Mucosa of descending colon (tissue), 3 donors: ENCODE measurements around the gene CCPG1. TPM values are rescaled to one million over a fixed set of nuclear protein-coding genes. Genes with fewer than 3 reads are reported as not detected.

Source experiments
- ATAC-seq: fragments of 200-7000 bp; cut with Tn5 transposase; one replicate; pipeline ENCODE4 v1.9.1; 2020; ENCODE audit warnings: mild to moderate bottlenecking, moderate library complexity
- DNase-seq, 3 donors: peaks; one replicate each; pipeline ENCODE4 v3.0.0-alpha.2; 2020
- H3K36me3 ChIP-seq: fragments of 200-600 bp; one replicate; pipeline ENCODE4 v1.8.0; 2021; ENCODE audit warnings: low read depth, mild to moderate bottlenecking
- H3K4me1 ChIP-seq: fragments of 200-600 bp; one replicate; pipeline ENCODE4 v1.8.0; 2021; ENCODE audit warnings: low read depth, mild to moderate bottlenecking
- H3K4me3 ChIP-seq: fragments of 200-600 bp; one replicate; pipeline ENCODE4 v1.8.0; 2021; ENCODE audit warnings: mild to moderate bottlenecking
- H3K9me3 ChIP-seq: fragments of 200-600 bp; one replicate; pipeline ENCODE4 v1.8.0; 2021; ENCODE audit warnings: mild to moderate bottlenecking
- intact Hi-C, 2 donors: fragments of 100-400 bp; cut with DNase I in 1 of 2; cut with micrococcal nuclease in 1 of 2; formaldehyde crosslinking; loops; one replicate each; pipeline versions ENCODE4 v1.11.0 to v1.11.1; 2022; cut with DNase I, micrococcal nuclease
- total RNA-seq, 3 donors: library from RNA; stranded (reverse); fragmentation: NEBNext Ultra II Directional in 2 of 3; extraction: Animal tissue kit (Norgen Biotek cat#: 25700) in 2 of 3; gene quantifications; one replicate each; pipeline versions ENCODE4 v1.2.1 to v1.2.4, GENCODE V29; 2021 to 2023
- TF ChIP-seq, protein P1 (sequence below): fragments of 200-600 bp; IDR thresholded peaks from one replicate; pipeline ENCODE4 v1.8.0; 2022; ENCODE audit warnings: antibody characterized with exemption, mild to moderate bottlenecking
- donor health status: DM: no; HTN: no; CAD: no; lungs with moderate emphysema.
- donor health status: DM: no; HTN: no; CAD: no.
- donor health status: DM: no; HTN: yes; CAD: no.

Gene CCPG1
- total RNA-seq, 3 donors from 2014 or later, result 45.5 to 60.2 (median 51.8) TPM

DNA sequence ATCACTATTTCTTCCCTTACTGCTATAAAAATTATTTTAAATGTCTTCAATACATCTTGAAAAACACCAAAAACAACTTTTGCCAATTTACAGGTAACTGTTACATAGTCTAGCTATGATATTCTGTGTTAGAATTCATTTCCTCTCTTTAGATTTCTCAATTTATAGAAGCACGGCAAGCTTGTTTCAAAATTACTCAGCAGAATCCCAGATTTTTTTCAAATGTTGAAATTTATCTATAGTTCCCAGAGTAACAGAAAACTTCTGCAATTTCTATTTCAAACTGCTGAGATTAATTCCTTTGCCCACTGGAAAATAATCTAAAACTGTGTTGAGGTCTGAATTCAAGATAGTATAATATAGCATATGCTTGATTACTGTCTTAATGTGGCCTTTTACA is 41.2 kb downstream of the CCPG1 start:
- no peaks in the 10 kb centered on the region for H3K36me3 ChIP-seq
- no peaks in the 10 kb centered on the region for H3K4me1 ChIP-seq
- no peak for DNase-seq
- no peak overlapping the region for H3K4me3 ChIP-seq
- intact Hi-C loops, result no loop called here
- ATAC-seq, result no peak
- TF ChIP-seq, protein P1, sequence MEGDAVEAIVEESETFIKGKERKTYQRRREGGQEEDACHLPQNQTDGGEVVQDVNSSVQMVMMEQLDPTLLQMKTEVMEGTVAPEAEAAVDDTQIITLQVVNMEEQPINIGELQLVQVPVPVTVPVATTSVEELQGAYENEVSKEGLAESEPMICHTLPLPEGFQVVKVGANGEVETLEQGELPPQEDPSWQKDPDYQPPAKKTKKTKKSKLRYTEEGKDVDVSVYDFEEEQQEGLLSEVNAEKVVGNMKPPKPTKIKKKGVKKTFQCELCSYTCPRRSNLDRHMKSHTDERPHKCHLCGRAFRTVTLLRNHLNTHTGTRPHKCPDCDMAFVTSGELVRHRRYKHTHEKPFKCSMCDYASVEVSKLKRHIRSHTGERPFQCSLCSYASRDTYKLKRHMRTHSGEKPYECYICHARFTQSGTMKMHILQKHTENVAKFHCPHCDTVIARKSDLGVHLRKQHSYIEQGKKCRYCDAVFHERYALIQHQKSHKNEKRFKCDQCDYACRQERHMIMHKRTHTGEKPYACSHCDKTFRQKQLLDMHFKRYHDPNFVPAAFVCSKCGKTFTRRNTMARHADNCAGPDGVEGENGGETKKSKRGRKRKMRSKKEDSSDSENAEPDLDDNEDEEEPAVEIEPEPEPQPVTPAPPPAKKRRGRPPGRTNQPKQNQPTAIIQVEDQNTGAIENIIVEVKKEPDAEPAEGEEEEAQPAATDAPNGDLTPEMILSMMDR, result no peak
- no peaks in the 10 kb centered on the region for H3K9me3 ChIP-seq

GRCh38 chr15:55362641-55363040 is 45.5 kb downstream of the CCPG1 start:
- no peaks in the 10 kb centered on the region for H3K9me3 ChIP-seq
- H3K4me3 ChIP-seq, result no peak overlapping the region
- H3K4me1 ChIP-seq, result no peaks in the 10 kb centered on the region
- H3K36me3 ChIP-seq, result no peaks in the 10 kb centered on the region
- ATAC-seq (no peak), DNase-seq (no peak)
- intact Hi-C loops, result no loop called here
- TF ChIP-seq, protein P1, result no peak

DNA sequence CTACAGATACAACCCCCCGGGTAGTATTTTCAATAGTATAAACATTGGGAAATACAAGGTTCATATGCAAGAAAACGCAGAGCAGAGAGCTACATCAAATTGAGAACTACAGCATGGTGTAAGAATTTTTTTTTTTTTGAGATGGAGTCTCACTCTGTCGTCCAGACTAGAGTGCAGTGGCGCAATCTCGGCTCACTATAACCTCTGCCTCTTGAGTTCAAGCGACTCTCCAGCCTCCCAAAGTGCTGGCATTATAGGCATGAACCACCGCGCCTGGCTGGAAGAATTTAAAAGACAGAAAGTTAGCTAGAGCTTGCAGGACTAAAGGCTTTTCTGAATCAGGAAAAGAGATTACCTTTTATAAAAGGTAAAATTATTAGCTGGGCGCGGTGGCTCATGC is 47.1 kb downstream of the CCPG1 start:
- intact Hi-C loops, result no loop called here

GRCh38 chr15:55360256-55360655 is 47.9 kb downstream of the CCPG1 start:
- no peaks in the 10 kb centered on the region for H3K36me3 ChIP-seq
- no peak overlapping the region for H3K4me3 ChIP-seq
- ATAC-seq (no peak), DNase-seq (no peak)
- no peaks in the 10 kb centered on the region for H3K4me1 ChIP-seq
- intact Hi-C loops, result no loop called here
- H3K9me3 ChIP-seq, result no peaks in the 10 kb centered on the region
- TF ChIP-seq, protein P1, result no peak

More for the DNA sequence above, 47.1 kb downstream of the CCPG1 start:
- Histone ChIP-seq H3K36me3 (no peaks in the 10 kb centered on the region), H3K4me3 (no peak overlapping the region), H3K4me1 (no peaks in the 10 kb centered on the region), H3K9me3 (no peaks in the 10 kb centered on the region)
- DNase-seq (no peak), ATAC-seq (no peak)
- TF ChIP-seq, protein P1, result no peak

- DNase-seq (no peak), ATAC-seq (no peak)
- no peaks in the 10 kb centered on the region for H3K4me1 ChIP-seq
- H3K9me3 ChIP-seq, result no peaks in the 10 kb centered on the region
- no peaks in the 10 kb centered on the region for H3K36me3 ChIP-seq
- no peak overlapping the region for H3K4me3 ChIP-seq
- intact Hi-C loops, result no loop called here
- TF ChIP-seq, protein P1, result no peak
These were observed 49.7 kb downstream of the CCPG1 start for GRCh38 chr15:55358471-55358870.

GRCh38 chr15:55357774-55358173 is 50.4 kb downstream of the CCPG1 start:
- DNase-seq (no peak), ATAC-seq (no peak)
- H3K4me1 ChIP-seq, result no peaks in the 10 kb centered on the region
- H3K36me3 ChIP-seq, result no peaks in the 10 kb centered on the region
- no peak overlapping the region for H3K4me3 ChIP-seq
- H3K9me3 ChIP-seq, result no peaks in the 10 kb centered on the region
- TF ChIP-seq, protein P1, result no peak
- intact Hi-C loops, result no loop called here
